DMS153 treated with DMSO at 0.1 percent for 48 hours (cell line): ENCODE results near the gene IMMP2L.
"Not testable (repeated sequence)": the region's sequence is repeated elsewhere in the genome, so short reads cannot be mapped to it uniquely, and the experiment has no call there.

ENCODE experiments used
- DNase-seq: peaks from one replicate; lab custom pipeline; 2025; ENCODE audit not compliant: unreplicated experiment; lab: John Stamatoyannopoulos, UW

The IMMP2L gene

GRCh38 chr7:111346219-111346618 lies 216.1 kb downstream of the IMMP2L start:
- no peak for DNase-seq

- DNase-seq, result no peak
Measured at GRCh38 chr7:111343017-111343416, 219.3 kb downstream of the IMMP2L start.

GRCh38 chr7:111339006-111339405 lies 223.3 kb downstream of the IMMP2L start:
- no peak for DNase-seq

GRCh38 chr7:111333010-111333409 lies 229.3 kb downstream of the IMMP2L start:
- DNase-seq, result no peak

GRCh38 chr7:111330235-111330523 lies 232.1 kb downstream of the IMMP2L start:
- DNase-seq, result no peak

GRCh38 chr7:111329367-111330234 lies 232.7 kb downstream of the IMMP2L start:
- DNase-seq, result no peak

- DNase-seq, result no peak
Measured at GRCh38 chr7:111328487-111328886, 233.8 kb downstream of the IMMP2L start.

GRCh38 chr7:111324776-111325175 lies 237.5 kb downstream of the IMMP2L start:
- no peak for DNase-seq

- DNase-seq, result no peak
Measured at GRCh38 chr7:111324228-111324627, 238.1 kb downstream of the IMMP2L start.

- DNase-seq, result not testable (repeated sequence)
Measured at GRCh38 chr7:111323670-111324069, 238.6 kb downstream of the IMMP2L start.

GRCh38 chr7:111320133-111320532 lies 242.2 kb downstream of the IMMP2L start:
- DNase-seq, result no peak

GRCh38 chr7:111312966-111313365 lies 249.3 kb downstream of the IMMP2L start:
- DNase-seq, result no peak

GRCh38 chr7:111308691-111309090 lies 253.6 kb downstream of the IMMP2L start:
- DNase-seq, result no peak

- DNase-seq, result no peak
Measured at GRCh38 chr7:111301891-111302290, 260.4 kb downstream of the IMMP2L start.

- no peak for DNase-seq
Measured at GRCh38 chr7:111294494-111294893, 267.8 kb downstream of the IMMP2L start.

- DNase-seq, result no peak
Measured at GRCh38 chr7:111292026-111292470, 270.2 kb downstream of the IMMP2L start.

GRCh38 chr7:111290982-111291381 lies 271.3 kb downstream of the IMMP2L start:
- no peak for DNase-seq

- no peak for DNase-seq
Measured at GRCh38 chr7:111290419-111290818, 271.9 kb downstream of the IMMP2L start.

- not testable (repeated sequence) for DNase-seq
Measured at GRCh38 chr7:111288441-111288840, 273.9 kb downstream of the IMMP2L start.

- no peak for DNase-seq
Measured at GRCh38 chr7:111282626-111283025, 279.7 kb downstream of the IMMP2L start.

- no peak for DNase-seq
Measured at GRCh38 chr7:111274857-111275256, 287.4 kb downstream of the IMMP2L start.

- no peak for DNase-seq
Measured at GRCh38 chr7:111272092-111272491, 290.2 kb downstream of the IMMP2L start.

GRCh38 chr7:111270794-111271193 lies 291.5 kb downstream of the IMMP2L start:
- not testable (repeated sequence) for DNase-seq
